GM13976 (cell line): ENCODE measurements around the gene CCDC187.
"Not testable (repeated sequence)": the region's sequence is repeated elsewhere in the genome, so short reads cannot be mapped to it uniquely, and the experiment has no call there.

Experiments
- DNase-seq: peaks from one replicate; pipeline ENCODE4 v3.0.0; 2012; ENCODE audit warnings: low spot score
- CTCF ChIP-seq: IDR thresholded peaks from 2 replicates; pipeline ENCODE4 v1.5.1; 2012; ENCODE audit warnings: borderline replicate concordance, mild to moderate bottlenecking; ENCODE audit not compliant: insufficient read depth; ENCODE audit errors: extremely low read depth, missing control alignments, control extremely low read depth
- in situ Hi-C: fragments of 300-500 bp; cut with MboI; formaldehyde crosslinking; loops from one replicate; pipeline ENCODE4 v1.12.0; 2022; ENCODE audit warnings: low sequenced_read_pairs, mixed read lengths, inconsistent platforms; ENCODE audit not compliant: unreplicated experiment

The CCDC187 gene

GRCh38 chr9:136303825-136304416, at the start of gene CCDC187:
Gene CCDC187 (minus strand): TSS chr9:136304094. CDS start chr9:136303830, 264 bp downstream.
- in situ Hi-C loops: no loop called here
- DNase-seq: no peak
- no peak for TF ChIP-seq CTCF

DNA sequence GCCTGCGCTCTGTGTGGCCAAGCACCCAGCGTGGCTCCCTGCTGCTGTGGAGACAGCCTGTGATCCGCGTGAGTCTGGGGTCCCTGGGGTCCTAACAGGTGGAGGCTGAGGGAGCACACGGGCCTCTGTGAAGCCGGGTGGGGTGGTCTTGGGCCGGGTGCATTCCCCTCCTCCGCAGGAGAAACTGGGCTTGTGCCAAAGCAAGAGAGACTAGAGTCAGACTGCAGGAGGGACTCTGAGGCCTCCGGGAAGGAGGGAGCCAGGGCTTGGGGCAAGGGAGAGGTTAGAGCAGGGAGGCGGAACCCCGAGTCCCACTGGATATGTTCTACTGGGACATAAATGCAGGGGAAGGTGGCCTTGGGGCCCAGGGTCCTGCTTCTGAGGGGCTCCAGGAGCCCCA, 49.2 kb upstream of the CCDC187 start:
- in situ Hi-C loops: no loop called here
- DNase-seq: no peak
- no peak for TF ChIP-seq CTCF

DNA sequence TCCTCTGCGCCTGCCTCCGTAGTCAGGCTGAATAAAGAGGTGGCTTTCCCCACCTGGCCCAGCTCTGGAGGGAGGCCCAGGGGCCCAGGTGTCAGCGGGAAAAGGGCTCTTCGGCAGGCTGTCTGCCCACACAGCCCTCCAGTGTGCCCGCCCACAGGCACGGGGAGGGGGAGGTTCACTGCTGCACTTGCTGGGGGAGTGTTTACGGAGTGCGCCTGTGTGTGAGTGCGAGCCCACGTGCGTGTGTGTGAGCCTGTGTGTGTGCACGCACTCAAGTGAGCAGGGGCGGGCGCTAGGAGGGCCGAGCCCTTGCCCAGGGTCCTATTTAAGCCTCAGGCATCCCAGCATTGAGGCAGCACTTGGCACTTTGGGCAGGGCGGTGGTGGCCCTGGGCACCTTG, 48.8 kb upstream of the CCDC187 start:
- TF ChIP-seq CTCF: no peak
- no peak for DNase-seq
- in situ Hi-C loops: no loop called here

GRCh38 chr9:136351868-136352267, 48.0 kb upstream of the CCDC187 start:
- DNase-seq, in situ Hi-C loops: not testable (repeated sequence)

GRCh38 chr9:136351252-136351800, 47.4 kb upstream of the CCDC187 start:
- no peak for DNase-seq
- TF ChIP-seq CTCF: no peak
- in situ Hi-C loops: no loop called here

DNA sequence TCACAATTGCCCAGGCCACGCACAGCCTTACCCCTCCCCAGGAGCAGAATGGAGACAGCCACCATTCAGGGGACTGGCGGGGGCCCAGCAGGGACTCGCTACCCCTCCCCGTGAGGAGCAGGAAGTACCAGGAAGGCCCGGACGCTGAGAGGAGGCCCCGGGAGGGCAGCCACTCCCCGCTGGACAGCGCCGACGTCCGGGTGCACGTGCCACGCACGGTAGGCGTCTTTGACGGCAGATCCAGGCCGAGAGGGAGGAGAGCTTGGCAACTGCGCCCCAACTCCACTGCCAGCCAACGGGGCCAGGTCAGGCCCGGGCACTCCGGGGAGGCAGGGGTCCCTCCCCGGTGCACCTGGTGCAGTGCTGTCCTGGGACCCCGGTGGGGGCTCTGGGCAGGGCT, 45.7 kb upstream of the CCDC187 start:
- DNase-seq: no peak
- in situ Hi-C loops: no loop called here
- TF ChIP-seq CTCF: no peak

DNA sequence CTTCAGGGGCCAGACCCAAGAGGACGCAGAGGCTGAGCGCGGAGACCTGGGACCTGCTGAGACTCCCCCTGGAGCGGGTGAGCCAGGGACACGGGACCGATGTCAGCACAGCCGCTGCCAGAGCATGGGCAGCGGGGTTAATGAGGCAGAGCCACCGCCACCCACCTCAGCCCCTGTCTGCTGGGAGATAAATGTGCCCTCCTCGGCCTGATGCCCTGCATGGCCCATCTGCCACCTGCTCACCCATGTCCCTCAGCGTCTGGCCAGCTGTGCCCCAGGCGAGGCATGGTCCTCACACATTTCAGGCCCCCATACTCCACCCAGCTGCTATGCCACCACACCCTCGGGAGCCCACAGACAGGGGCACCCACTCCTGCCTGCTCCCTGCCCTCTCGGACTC, 44.8 kb upstream of the CCDC187 start:
- in situ Hi-C loops: no loop called here
- DNase-seq: no peak
- TF ChIP-seq CTCF: no peak
